ENCODE results near the gene TASL.

TASL gene

DNA sequence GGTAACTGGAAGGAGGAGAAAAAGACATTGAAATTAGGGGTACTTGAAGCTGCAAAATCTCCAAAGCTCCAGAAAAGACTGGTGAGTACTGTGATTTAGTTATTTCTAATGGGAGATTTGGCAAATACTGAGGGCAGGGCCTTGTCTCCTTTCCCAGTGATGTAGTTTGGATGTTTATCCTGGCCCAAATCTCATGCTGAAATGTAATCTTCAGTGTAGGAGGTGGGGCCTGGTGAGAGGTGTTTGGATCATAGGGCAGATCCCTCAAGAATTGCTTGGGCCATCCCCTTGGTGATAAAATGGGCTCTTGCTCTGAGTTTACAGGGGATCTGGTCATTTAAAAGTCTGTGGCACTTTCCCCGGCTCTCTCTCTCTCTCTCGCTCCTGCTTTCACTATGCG lies 42.6 kb upstream of the TASL start:
- H3K9ac ChIP-seq (ENCODE audit: low read length): no peak overlapping the region
- H4K91ac ChIP-seq (ENCODE audit: low read depth, low read length): no peak overlapping the region
- H3K4ac ChIP-seq (ENCODE audit: low read depth, low read length): no peak overlapping the region
- no peak overlapping the region for H3K4me3 ChIP-seq (ENCODE audit: low read depth, low read length)
- no peak overlapping the region for H3K23ac ChIP-seq (ENCODE audit: low read length)
- H3K27ac ChIP-seq (ENCODE audit: low read depth, low read length): no peak overlapping the region
- H3K79me2 ChIP-seq (ENCODE audit: control insufficient read depth, insufficient read depth, low read length, poor library complexity): no peaks in the 10 kb centered on the region
- no peak overlapping the region for H3K4me2 ChIP-seq (ENCODE audit: low read length)
- H3K27me3 ChIP-seq (ENCODE audit: insufficient read depth, low read length): no peaks in the 10 kb centered on the region
- no peak overlapping the region for H3K18ac ChIP-seq (ENCODE audit: low read length)
- no peak overlapping the region for H2BK5ac ChIP-seq (ENCODE audit: low read depth, low read length, poor library complexity)
- no peaks in the 10 kb centered on the region for H3K9me3 ChIP-seq (ENCODE audit: insufficient read depth, low read depth, low read length)
- H4K12ac ChIP-seq (ENCODE audit: low read depth, low read length): no peak overlapping the region
- no peaks in the 10 kb centered on the region for H3K79me1 ChIP-seq (ENCODE audit: low read length)
- H2BK12ac ChIP-seq (ENCODE audit: low read length): no peak overlapping the region
- H3K4me1 ChIP-seq (ENCODE audit: control insufficient read depth in 1 of 2, insufficient read depth in 2 of 2, low read length in 2 of 2): peaks cover 3 to 4% of the 10 kb centered on the region in 2 experiments
- H2AFZ ChIP-seq (ENCODE audit: insufficient read depth, low read length, poor library complexity): no peak overlapping the region
- no peak overlapping the region for H3K14ac ChIP-seq (ENCODE audit: low read length)
- DNase-seq: no peak
- peaks cover 0 to 2% of the 10 kb centered on the region in 2 experiments for H3K36me3 ChIP-seq (ENCODE audit: control insufficient read depth in 1 of 2, insufficient read depth in 2 of 2, low read length in 2 of 2)
- no CpG with 5 or more reads among the region's 3 CpGs for WGBS (ENCODE audit: extremely low coverage, insufficient coverage, insufficient read length)
- H2BK120ac ChIP-seq (ENCODE audit: insufficient read depth, low read length, poor library complexity): no peak overlapping the region
- H4K8ac ChIP-seq (ENCODE audit: low read depth, low read length): no peak overlapping the region
- H2AK5ac ChIP-seq (ENCODE audit: low read length): no peak overlapping the region

- Histone ChIP-seq H4K8ac (ENCODE audit: low read depth, low read length) (peak overlapping the region; percentile 2), H2BK12ac (ENCODE audit: low read length) (peak overlapping the region; percentile 40), H3K4me2 (ENCODE audit: low read length) (no peak overlapping the region), H3K27me3 (ENCODE audit: insufficient read depth, low read length) (no peaks in the 10 kb centered on the region), H4K12ac (ENCODE audit: low read depth, low read length) (no peak overlapping the region), H3K36me3 (ENCODE audit: control insufficient read depth in 1 of 2, insufficient read depth in 2 of 2, low read length in 2 of 2) (peaks cover 0 to 2% of the 10 kb centered on the region in 2 experiments), H4K91ac (ENCODE audit: low read depth, low read length) (no peak overlapping the region), H2AFZ (ENCODE audit: insufficient read depth, low read length, poor library complexity) (no peak overlapping the region), H3K23ac (ENCODE audit: low read length) (no peak overlapping the region), H2BK120ac (ENCODE audit: insufficient read depth, low read length, poor library complexity) (no peak overlapping the region), H3K79me1 (ENCODE audit: low read length) (no peaks in the 10 kb centered on the region), H3K27ac (ENCODE audit: low read depth, low read length) (no peak overlapping the region), H3K4me1 (ENCODE audit: control insufficient read depth in 1 of 2, insufficient read depth in 2 of 2, low read length in 2 of 2) (peaks cover 3 to 4% of the 10 kb centered on the region in 2 experiments), H2AK5ac (ENCODE audit: low read length) (no peak overlapping the region), H3K14ac (ENCODE audit: low read length) (no peak overlapping the region), H3K18ac (ENCODE audit: low read length) (no peak overlapping the region), H3K79me2 (ENCODE audit: control insufficient read depth, insufficient read depth, low read length, poor library complexity) (no peaks in the 10 kb centered on the region), H3K4ac (ENCODE audit: low read depth, low read length) (no peak overlapping the region), H2BK5ac (ENCODE audit: low read depth, low read length, poor library complexity) (peak overlapping the region; percentile 21), H3K9ac (ENCODE audit: low read length) (no peak overlapping the region), H3K9me3 (ENCODE audit: insufficient read depth, low read depth, low read length) (no peaks in the 10 kb centered on the region), H3K4me3 (ENCODE audit: low read depth, low read length) (no peak overlapping the region)
- DNase-seq: no peak
- no CpG with 5 or more reads among the region's 7 CpGs for WGBS (ENCODE audit: extremely low coverage, insufficient coverage, insufficient read length)
Observed at GRCh38 chrX:30618160-30618765, 40.7 kb upstream of the TASL start.

- no peak overlapping the region for H3K4me2 ChIP-seq (ENCODE audit: low read length)
- no peak overlapping the region for H2AK5ac ChIP-seq (ENCODE audit: low read length)
- H4K8ac ChIP-seq (ENCODE audit: low read depth, low read length): no peak overlapping the region
- H2AFZ ChIP-seq (ENCODE audit: insufficient read depth, low read length, poor library complexity): no peak overlapping the region
- H3K36me3 ChIP-seq (ENCODE audit: control insufficient read depth in 1 of 2, insufficient read depth in 2 of 2, low read length in 2 of 2): no peaks in the 10 kb centered on the region
- H3K23ac ChIP-seq (ENCODE audit: low read length): no peak overlapping the region
- H3K4me1 ChIP-seq (ENCODE audit: control insufficient read depth in 1 of 2, insufficient read depth in 2 of 2, low read length in 2 of 2): peaks cover 3 to 4% of the 10 kb centered on the region in 2 experiments
- no peak for DNase-seq
- H3K27me3 ChIP-seq (ENCODE audit: insufficient read depth, low read length): no peaks in the 10 kb centered on the region
- H3K27ac ChIP-seq (ENCODE audit: low read depth, low read length): no peak overlapping the region
- H2BK120ac ChIP-seq (ENCODE audit: insufficient read depth, low read length, poor library complexity): no peak overlapping the region
- no peak overlapping the region for H3K14ac ChIP-seq (ENCODE audit: low read length)
- no peaks in the 10 kb centered on the region for H3K79me1 ChIP-seq (ENCODE audit: low read length)
- H4K91ac ChIP-seq (ENCODE audit: low read depth, low read length): no peak overlapping the region
- no peaks in the 10 kb centered on the region for H3K9me3 ChIP-seq (ENCODE audit: insufficient read depth, low read depth, low read length)
- no peaks in the 10 kb centered on the region for H3K79me2 ChIP-seq (ENCODE audit: control insufficient read depth, insufficient read depth, low read length, poor library complexity)
- no peak overlapping the region for H3K4ac ChIP-seq (ENCODE audit: low read depth, low read length)
- no peak overlapping the region for H3K9ac ChIP-seq (ENCODE audit: low read length)
- no peak overlapping the region for H2BK5ac ChIP-seq (ENCODE audit: low read depth, low read length, poor library complexity)
- H3K4me3 ChIP-seq (ENCODE audit: low read depth, low read length): no peak overlapping the region
- no peak overlapping the region for H3K18ac ChIP-seq (ENCODE audit: low read length)
- WGBS (ENCODE audit: extremely low coverage, insufficient coverage, insufficient read length): no CpG with 5 or more reads among the region's 4 CpGs
- no peak overlapping the region for H2BK12ac ChIP-seq (ENCODE audit: low read length)
- no peak overlapping the region for H4K12ac ChIP-seq (ENCODE audit: low read depth, low read length)
Observed at GRCh38 chrX:30615229-30615628, 37.7 kb upstream of the TASL start.

GRCh38 chrX:30613721-30614120 lies 36.2 kb upstream of the TASL start:
- Histone ChIP-seq H3K9ac (ENCODE audit: low read length) (no peak overlapping the region), H2AFZ (ENCODE audit: insufficient read depth, low read length, poor library complexity) (no peak overlapping the region), H2BK5ac (ENCODE audit: low read depth, low read length, poor library complexity) (no peak overlapping the region), H3K4me1 (ENCODE audit: control insufficient read depth in 1 of 2, insufficient read depth in 2 of 2, low read length in 2 of 2) (peaks cover 3 to 4% of the 10 kb centered on the region in 2 experiments), H4K91ac (ENCODE audit: low read depth, low read length) (no peak overlapping the region), H4K12ac (ENCODE audit: low read depth, low read length) (no peak overlapping the region), H4K8ac (ENCODE audit: low read depth, low read length) (no peak overlapping the region), H3K4ac (ENCODE audit: low read depth, low read length) (no peak overlapping the region), H3K4me3 (ENCODE audit: low read depth, low read length) (no peak overlapping the region), H3K27me3 (ENCODE audit: insufficient read depth, low read length) (no peaks in the 10 kb centered on the region), H3K9me3 (ENCODE audit: insufficient read depth, low read depth, low read length) (no peaks in the 10 kb centered on the region), H3K36me3 (ENCODE audit: control insufficient read depth in 1 of 2, insufficient read depth in 2 of 2, low read length in 2 of 2) (no peaks in the 10 kb centered on the region), H3K23ac (ENCODE audit: low read length) (no peak overlapping the region), H3K18ac (ENCODE audit: low read length) (no peak overlapping the region), H2BK120ac (ENCODE audit: insufficient read depth, low read length, poor library complexity) (no peak overlapping the region), H3K79me2 (ENCODE audit: control insufficient read depth, insufficient read depth, low read length, poor library complexity) (no peaks in the 10 kb centered on the region), H3K4me2 (ENCODE audit: low read length) (no peak overlapping the region), H3K79me1 (ENCODE audit: low read length) (no peaks in the 10 kb centered on the region), H2AK5ac (ENCODE audit: low read length) (no peak overlapping the region), H3K14ac (ENCODE audit: low read length) (no peak overlapping the region), H2BK12ac (ENCODE audit: low read length) (no peak overlapping the region), H3K27ac (ENCODE audit: low read depth, low read length) (no peak overlapping the region)
- peak in 1 of 2 donors; percentile 29 for DNase-seq
- WGBS (ENCODE audit: extremely low coverage, insufficient coverage, insufficient read length): no CpG with 5 or more reads among the region's 5 CpGs

All from trophoblast cell (in vitro differentiated cells and primary cell).